GM21619 (cell line): Measurements from ENCODE around the gene SURF2.

Experiments
- ATAC-seq: cut with Tn5 transposase; IDR thresholded peaks from one replicate; pipeline ENCODE4 v1.9.1; 2021; ENCODE audit not compliant: unreplicated experiment

SURF2 gene

DNA sequence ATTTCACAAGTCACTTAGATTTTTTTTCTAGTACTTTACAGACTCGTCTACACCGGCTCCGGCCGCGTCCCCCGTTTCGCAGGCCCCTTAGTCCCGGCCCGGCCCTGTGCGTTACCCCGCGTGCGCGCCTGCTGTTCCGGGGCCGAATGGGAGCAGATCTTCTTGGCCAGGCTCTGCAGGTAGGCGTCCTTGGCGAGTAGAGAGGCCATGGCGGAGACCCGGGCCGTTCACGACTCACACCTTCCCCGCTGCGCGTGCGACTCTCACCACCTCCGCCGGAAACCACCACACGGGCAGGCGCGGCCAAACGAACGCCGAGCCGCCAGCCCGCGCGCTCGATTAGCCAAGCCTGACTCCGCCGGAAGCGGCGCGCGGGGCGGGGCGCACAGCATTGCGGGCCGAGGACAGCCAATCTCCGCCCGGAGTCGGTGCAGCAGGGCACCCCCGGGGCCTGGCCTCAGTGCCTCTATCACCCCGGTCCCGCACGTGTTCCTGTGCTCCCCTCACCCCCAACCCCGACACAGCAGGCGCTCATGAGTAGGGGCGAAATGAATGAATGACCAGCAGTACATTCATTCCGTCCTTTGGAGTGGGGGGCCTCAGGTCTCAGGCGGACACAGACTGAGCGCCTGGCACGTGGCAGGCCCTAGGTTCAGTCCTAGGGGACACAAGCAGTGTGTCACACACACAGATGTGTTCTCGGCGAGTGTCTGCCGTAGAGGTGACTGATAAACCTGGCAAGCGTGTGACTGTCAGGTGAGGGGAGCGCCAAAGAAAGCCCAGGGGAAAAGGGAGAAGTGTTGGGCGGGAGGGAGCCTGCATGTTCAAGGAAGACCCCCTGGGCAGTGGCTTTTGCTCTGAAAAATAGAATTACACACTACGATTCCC lies 20.2 kb upstream of the SURF2 start, which contains the start of gene SURF6:
Gene SURF6, minus strand, starts transcription at position 265 of the 888 bp plus-strand sequence. Its CDS starts 56 bp downstream, at position 209.
- peak; percentile 77 for ATAC-seq

DNA sequence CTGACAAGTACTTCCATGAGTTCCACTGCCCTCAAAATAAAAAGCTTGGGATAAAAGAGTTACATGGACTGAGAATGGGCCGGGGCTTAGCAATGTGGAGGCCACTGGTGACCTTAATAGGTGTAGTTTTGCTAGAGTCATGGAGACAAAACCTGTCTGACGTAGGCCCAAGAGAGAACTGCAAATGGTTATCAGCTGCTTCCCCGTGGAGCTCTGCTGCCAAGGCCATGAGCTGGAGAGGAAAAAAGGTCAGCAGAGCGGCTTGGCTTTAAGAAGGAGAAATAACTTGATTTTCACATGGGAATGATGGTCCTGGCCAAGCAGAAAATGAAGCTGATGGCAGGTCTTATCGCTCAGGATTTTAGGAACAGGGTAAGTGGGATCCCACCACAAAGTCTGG lies 16.7 kb upstream of the SURF2 start:
- ATAC-seq = no peak

DNA sequence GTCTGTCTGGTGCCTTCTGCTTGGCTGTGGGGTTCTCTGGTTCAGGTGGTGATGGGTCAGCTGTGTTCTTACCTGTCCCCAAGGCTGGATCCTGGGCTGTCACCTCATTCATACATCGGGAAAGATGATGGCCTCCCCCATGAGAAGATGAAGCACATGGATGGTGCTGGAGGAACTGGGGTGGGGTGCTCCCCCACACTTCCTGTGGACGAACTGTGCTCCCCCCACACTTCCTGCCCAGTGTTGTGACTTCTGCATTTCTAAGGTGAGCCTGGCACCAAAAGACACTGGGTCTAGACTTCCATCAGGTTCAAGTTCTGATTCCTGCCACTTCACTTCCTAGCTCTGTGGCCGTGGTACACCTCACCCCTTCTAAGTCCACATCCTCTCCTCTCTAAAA lies 16.1 kb upstream of the SURF2 start:
- ATAC-seq = no peak

DNA sequence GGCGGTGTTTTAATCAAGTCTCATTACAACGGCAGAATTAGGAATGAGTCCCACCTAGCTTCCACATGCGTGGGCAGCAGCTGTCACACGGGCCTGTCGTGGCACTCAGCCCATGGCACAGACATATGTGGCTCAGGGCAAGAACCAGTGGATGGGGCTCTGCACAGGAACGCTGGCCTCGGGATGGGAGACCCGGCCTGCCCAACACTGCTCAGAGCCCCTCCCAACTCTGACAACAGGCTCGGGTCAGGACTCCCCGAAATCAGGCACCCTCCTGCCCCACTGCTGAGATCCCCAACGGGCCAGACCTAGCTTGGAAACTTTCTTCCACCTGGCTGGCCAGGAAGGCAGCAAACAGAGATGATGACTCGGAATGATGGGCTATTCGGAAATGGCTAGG lies 15.4 kb upstream of the SURF2 start:
- no peak for ATAC-seq

DNA sequence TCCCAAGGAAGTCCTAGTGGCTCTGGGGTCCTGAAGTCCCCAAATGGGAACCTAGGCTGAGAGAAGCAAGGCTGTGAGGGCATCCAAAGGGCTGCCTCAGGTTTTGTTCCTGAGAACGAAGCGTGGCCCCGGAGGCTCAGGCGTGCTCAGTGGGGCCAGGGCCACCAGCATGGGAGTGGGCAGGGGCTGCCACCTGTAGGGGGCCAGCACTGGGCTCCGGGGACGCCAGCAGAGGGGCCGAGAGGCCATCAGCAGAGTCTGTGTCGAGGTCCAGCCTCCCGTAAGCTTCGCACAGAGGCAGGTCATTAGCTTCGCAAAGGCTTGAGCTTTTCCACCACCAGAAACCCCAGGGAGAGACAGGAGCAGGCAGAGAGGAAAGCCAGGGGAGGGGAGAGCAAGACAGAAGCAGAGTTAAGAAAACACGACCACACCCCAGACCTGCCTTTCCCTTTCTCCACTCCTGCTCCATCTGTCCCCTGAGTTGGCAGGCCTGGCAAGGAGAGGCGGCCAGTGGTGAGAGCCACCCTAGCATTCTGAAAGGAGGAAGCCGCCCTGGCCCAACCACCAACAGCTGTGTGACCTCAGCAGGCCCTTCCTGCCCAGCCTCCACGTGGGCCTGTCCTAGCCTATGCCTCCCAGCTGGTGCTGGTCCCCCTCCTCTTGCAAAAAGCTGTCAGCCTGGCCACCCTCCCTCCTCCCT lies 14.8 kb upstream of the SURF2 start:
- no peak for ATAC-seq

DNA sequence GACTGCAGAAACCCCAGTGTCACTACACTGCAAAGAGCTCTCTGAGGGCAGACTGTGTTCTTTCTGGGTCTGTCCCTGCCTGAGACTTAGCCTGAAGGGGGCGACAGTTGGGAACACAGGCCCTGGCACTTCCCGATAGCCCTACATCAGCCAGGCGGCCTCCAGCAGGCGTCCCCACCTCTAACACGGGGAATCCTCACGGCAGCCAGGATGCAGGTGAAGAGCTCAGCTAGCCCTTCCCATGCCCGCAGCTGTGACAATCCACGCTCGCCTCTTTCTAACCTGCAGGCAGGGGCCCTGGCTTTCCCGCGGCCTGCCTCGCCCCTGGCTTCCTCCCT lies 14.3 kb upstream of the SURF2 start:
- ATAC-seq = no peak

DNA sequence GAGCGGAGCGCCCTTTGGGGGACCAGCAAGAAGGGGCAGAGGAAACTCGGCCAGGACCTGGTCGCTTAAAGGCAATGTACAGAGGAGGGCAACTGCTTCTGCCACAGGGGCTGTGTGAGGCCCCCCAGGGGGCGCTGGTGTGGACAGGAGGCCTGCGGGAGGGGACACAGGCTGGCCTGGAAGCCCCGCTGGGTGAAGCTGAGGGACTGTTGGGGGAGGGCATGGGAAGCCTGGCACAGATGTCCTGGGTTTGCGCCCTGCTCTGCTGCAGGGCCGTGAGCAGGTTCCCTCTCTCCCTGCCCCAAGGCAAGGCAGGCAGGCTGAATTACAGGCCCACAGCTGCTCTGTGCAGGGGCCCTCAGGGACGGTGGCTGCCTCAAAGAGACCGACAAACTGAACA lies 13.8 kb upstream of the SURF2 start:
- no peak for ATAC-seq

DNA sequence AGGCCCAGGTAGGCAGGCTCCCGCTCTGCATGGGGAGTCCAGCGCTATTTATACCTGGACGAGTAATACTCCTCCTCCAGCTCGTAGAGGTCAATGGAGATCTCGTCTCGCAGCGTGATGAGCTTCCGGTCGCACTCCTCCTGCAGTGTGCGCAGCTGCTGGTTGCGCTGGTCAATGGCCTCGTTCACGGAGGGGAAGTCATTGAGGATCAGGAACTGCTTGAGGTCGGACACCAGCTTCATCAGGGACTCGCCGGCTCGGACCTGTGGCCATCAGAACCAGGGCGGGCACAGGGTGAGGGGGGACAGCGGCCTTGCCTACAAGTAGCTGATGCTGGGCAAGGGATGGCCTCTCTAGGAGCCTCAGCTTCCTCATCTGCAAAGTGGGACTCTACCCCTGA lies 12.3 kb upstream of the SURF2 start:
- no peak for ATAC-seq

DNA sequence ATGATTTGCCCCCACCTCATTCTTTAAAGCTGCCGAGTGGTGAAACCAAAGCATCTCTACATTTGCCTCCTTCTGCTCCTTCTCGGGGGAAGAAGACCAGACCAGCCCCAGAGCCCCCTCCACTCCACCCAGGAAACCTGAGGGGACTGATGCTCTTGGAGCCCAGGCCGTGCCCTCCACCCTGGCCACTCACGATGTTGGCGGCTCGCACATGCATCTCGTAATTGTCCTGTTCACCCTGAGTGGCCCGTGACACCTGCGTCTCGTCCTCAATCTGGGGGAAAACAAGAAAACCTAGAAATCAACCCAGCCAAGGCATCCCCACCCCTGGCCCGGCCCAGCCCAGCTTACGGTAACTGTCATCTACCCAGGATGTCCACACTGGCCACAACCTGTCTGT lies 11.4 kb upstream of the SURF2 start:
- no peak for ATAC-seq

DNA sequence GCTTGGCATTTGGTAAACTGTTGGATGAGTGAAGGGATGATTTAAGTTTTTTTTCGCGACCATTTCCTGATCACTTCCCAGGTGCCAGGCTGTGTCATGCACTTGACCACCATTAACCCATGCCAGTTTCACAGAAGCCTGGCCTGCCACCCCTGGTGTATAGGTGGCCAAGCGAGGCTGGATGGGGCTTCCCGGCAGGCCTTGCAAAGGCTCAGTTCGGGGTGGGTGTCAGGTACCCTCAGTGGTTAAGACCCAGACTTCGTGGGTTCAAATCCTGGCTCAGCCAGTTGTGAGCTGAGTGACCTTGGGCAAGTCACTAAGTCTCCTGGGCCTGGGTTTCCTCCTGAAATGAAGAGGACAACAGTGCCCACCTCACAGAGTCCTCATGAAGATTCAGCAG lies 10.8 kb upstream of the SURF2 start:
- no peak for ATAC-seq

DNA sequence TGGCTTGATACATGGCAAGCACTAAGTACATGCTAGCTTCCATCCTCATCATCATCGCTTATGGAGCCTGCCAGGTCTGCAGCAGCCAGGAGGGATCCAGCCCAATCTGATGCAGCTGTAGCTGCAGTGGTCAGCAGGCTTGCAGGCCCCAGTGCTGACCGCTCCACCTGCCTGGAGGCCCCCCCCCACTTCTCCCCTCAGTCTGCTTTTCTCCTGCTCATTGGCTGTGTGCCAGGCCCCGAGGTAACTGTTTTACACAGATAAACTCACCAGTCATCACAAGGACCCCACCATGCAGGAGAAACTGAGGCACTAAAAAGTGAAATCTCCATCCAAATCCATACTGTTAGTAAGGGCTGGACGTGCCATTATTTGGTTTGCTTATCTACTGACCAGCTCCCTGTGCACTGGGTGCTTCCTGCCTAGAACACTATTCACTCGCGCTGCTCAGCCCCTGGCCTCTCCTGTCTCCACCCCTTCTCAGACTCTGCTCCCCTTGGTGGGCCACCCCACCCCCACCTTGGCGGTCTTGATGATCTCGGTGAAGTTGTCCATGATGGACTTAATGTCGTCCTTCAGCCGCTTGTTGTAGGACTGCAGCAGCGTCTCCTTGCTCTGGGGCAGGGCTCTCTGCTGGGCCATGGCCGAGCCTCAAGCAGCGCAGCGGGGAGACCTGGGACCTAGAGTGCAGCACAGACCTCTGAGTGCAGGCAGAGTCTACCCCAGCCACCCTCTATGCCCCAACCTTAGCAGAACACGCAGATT lies 10.1 kb upstream of the SURF2 start:
- no peak for ATAC-seq

DNA sequence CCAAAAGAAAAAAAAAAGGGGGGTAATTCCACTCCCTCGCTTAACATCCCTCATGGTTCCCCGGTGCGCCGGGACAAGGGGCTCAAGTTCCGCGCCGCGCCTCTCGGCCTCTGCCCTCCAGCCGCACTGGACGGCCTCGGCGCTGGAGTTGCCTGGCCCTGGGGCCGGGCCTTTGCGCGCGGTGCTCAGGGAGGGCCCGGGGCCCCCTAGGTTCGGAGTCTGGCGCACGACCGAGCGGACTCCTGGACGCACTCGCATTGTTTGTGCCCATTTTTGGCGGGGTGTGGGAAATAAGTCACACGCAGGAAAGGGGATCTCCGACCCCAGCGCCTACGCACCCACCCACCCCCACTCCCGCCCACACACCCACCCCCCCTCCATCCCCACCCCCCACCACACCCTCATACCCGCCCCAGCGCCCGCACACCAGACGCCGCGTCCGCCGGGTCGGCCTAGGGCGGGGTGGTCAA lies 8.8 kb upstream of the SURF2 start:
- peak; percentile 15 for ATAC-seq

DNA sequence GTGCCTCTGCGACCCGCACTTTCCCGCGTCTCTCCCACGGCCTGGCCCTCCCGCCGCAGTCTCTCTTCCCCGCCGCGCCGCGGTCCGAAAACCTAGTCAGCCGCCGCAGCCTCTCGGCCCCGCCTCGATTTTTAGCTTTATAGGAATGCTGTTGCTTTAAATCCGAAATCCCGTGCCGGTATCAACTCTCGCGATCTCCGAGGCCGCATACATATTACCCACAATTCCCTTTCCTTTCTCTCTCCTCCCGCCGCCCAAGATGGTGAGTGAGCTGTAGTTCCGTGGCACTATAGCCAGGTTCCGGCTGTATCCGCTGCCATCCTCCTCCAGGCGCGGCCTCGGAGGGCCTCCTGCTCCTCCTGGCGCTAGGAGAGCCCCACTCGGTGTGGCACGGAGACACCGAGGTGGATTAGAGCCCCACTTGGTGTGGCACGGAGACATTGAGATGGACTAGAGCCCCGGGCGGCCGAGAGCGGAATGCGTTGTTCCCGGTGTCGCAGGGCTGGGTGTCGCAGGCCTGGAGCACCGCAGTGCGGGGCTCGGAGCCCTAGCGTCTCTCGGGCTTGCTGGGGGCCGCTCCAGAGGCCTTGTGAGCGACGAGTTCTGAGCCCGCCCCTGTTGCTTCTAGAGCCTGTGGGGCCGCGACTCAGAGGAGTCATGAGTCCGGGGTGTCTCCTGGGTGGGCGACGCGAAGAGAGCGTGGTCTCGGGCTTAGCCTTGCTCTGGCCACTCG lies 8.2 kb upstream of the SURF2 start, which contains the start of the genes MED22 and RPL7A:
Gene MED22, minus strand, starts transcription at position 147 of the 733 bp plus-strand sequence. CDS start 1,469 bp downstream, outside the sequence.
Gene RPL7A, plus strand, starts transcription at position 234 of the 733 bp plus-strand sequence. Its CDS starts 26 bp downstream, at position 260.
- ATAC-seq = peak; percentile 73

DNA sequence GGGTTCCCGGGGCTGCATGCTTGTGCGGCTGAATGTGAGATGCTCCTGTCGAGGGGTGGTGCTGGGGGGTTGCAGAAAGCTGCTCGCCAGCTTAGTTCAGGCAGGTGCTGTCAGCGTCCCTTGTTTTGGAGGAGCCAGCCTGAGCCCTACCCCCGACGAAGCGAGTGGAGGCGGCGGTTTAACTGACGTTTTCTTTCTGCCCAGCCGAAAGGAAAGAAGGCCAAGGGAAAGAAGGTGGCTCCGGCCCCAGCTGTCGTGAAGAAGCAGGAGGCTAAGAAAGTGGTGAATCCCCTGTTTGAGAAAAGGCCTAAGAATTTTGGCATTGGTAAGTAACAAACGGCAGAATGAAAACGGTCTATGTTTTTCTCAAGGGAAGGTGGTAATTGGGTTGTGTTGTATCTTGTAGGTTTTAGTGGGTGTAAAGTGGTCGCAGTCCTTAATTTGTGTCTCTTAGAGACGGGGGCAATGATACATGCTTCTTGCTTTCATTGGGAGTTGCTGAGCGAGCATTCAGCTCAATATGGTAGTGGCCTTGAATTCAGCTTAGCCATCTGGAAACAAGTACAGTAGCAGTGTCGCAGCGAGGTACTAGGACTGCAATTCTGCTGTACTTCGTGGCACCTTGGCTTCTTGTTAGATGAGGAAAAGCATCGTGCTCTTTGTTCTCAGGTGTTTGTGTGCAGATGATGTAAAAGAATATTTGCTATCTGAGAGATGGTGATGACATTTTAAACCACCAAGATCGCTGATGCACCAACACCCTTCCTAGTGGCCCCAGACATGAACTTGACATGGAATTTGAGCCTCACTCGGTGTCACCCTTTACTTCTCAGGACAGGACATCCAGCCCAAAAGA lies 7.4 kb upstream of the SURF2 start:
- ATAC-seq = no peak

DNA sequence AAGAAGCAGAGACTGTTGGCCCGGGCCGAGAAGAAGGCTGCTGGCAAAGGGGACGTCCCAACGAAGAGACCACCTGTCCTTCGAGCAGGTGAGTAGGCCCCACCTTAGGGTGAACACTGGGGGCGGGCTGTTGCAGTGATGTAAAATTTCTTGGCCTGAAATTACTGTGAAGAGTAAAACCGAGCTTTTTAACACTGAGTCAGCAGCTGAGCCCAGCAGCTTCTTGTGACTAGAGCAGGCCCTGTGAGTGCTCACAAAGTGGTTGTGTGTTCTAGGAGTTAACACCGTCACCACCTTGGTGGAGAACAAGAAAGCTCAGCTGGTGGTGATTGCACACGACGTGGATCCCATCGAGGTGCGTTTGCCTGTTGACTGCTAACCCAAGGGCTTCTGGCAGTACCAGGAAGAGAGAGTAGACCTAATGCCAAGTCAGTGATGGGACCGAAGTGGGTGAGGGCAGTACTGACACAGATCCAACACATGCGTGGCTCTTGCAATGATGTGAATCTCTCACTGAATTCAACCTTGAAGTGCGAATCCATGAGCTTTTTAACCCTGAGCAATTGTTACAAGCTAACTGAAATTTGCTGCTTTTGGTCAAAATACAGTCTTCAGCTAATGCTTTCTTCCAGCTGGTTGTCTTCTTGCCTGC lies 6.3 kb upstream of the SURF2 start:
- no peak for ATAC-seq

DNA sequence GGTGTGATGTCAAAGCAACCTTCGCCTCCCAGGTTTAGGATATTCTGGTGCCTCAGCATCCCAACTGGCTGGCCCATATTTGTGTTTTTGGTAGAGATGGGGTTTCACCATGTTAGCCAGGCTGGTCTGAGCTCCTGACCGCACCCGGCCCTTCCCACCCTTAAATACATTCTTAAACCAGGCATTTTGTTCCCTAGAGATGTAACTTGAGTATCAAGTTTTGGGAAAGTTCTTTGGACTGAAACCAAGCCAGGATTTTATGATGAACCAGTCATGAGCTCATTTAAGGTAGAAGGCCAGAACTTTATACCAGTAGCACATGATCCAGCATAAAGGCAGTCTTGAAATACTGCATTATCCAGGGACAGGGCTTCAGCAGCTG lies 4.8 kb upstream of the SURF2 start:
- no peak for ATAC-seq

DNA sequence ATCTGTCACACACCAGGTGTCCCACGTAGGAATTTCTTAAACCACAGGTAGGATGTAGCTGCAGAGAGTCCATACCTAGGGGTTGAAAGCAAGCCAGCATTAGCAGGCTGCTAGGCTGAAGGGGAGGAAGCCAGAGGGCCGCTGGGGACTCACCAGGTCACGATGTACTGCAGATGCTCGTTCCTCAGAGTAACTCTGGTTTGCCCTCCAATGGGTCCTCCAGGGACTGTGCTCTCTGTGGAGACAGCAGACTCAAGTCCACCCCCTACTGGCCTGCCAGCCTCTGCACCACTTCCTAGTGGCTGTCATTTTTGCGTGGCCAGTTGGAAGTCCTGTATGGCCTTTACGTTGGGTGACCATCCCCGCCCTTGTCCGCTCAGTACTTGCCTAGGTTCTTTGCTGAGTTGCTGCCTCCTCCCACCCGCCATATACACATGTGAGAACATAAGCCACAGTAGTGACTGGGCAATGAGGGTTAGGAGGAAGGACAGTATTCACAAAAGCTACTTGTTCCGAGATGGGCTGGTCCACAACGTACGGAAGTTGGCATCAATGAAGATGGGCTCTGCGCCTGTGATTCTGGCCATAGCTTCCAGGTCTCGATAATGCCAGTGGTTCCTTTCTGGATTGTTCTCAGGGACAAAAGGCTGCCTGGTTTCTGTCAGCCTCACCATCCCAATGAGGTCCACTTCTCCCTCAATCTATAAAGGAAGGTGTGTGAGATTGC lies 4.3 kb upstream of the SURF2 start:
- no peak for ATAC-seq

DNA sequence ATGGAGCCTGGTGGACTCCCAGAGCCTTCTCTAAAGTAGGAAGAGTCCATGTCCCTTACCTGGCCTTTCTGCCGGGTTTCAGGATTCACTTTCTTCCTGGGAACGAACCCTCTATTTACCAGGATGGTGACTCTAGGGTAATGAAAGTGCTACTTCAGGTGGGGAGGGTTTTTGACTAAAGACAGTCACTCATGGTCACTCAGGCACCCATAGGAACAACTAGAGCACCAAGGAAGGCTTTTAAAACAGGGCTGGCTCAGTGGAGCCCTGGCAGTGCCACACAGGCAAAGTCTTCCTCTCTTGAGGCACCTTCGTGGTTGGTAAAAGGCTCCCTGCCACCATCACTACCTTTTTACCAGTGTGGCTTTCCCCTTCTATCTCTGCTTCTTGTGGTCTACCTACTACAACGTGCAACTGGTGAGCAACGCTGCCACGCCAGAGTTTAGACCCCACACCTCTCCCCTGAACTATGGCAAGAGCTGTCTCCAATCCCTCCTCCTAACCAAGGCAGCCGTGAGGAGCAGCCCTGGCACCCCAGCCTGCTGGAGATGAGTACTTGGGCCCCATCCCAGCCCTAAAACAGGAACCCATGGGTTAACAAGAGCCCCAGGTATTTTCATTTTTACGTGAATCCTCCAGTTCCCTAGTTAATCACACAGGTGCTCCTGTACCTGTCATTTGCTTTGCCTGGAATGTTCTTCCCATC lies 3.6 kb upstream of the SURF2 start:
- no peak for ATAC-seq
